IMR-90 (cell line): ENCODE results near the gene RNF224. TPM values are rescaled to one million over a fixed set of nuclear protein-coding genes. Genes with fewer than 3 reads are reported as not detected.

Experiments
- ATAC-seq: fragments of 200-7000 bp; cut with Tn5 transposase; 2 replicates; pipeline ENCODE4 v1.9.1; 2020; ENCODE audit warnings: low read depth, mild to moderate bottlenecking, moderate library complexity
- BruUV-seq: library from RNA; stranded (reverse); fragments of 400-500 nt; replicated peaks from 2 replicates; lab custom pipeline; 2021; lab: Mats Ljungman, UMichigan
- CTCF ChIA-PET: fragments of 300-600 bp; formaldehyde crosslinking; extraction: SDS; loops from one replicate; lab custom pipeline; 2021; ENCODE audit warnings: antibody characterized with exemption; lab: Yijun Ruan, JAX
- POLR2A ChIA-PET: fragments of 300-600 bp; sonication (Branson Sonifier 250); formaldehyde crosslinking; loops from one replicate; lab custom pipeline; 2022; ENCODE audit warnings: antibody characterized with exemption; ENCODE audit not compliant: unreplicated experiment; lab: Charles Lee
- DNase-seq: peaks from one replicate; pipeline ENCODE4 v3.0.0; 2013
- H2AFZ ChIP-seq: replicated peaks from 2 replicates; pipeline ENCODE3; 2013; ENCODE audit warnings: low read length, mild to moderate bottlenecking; ENCODE audit not compliant: poor library complexity
- H2AK5ac ChIP-seq: 2 replicates; pipeline ENCODE4 v1.6.1; 2013; ENCODE audit warnings: low read depth, low read length, inconsistent platforms
- H2AK9ac ChIP-seq: replicated peaks from 2 replicates; pipeline ENCODE3; 2013; ENCODE audit warnings: mild to moderate bottlenecking, low read depth, low read length, moderate library complexity; ENCODE audit not compliant: poor library complexity
- H2BK120ac ChIP-seq: 2 replicates; pipeline ENCODE4 v1.6.1; 2013; ENCODE audit warnings: low read depth, low read length, inconsistent platforms
- H2BK15ac ChIP-seq: 3 replicates; pipeline ENCODE4 v1.6.1; 2013; ENCODE audit warnings: low read depth, low read length, inconsistent platforms
- H2BK20ac ChIP-seq: 2 replicates; pipeline ENCODE4 v1.6.1; 2013; ENCODE audit warnings: low read depth, mild to moderate bottlenecking, inconsistent platforms, low read length, moderate library complexity
- H2BK5ac ChIP-seq: 2 replicates; pipeline ENCODE4 v1.6.1; 2013; ENCODE audit warnings: mild to moderate bottlenecking, low read depth, low read length, inconsistent platforms; ENCODE audit not compliant: poor library complexity, severe bottlenecking
- H3K14ac ChIP-seq: replicated peaks from 2 replicates; pipeline ENCODE4 v1.6.1; 2013; ENCODE audit warnings: low read depth, low read length, inconsistent platforms
- H3K18ac ChIP-seq: 2 replicates; pipeline ENCODE4 v1.6.1; 2013; ENCODE audit warnings: low read depth, low read length, control low read depth
- H3K23ac ChIP-seq: 2 replicates; pipeline ENCODE4 v1.6.1; 2013; ENCODE audit warnings: low read depth, low read length, inconsistent platforms
- H3K27ac ChIP-seq: 2 replicates; pipeline ENCODE4 v1.5.1; 2013; ENCODE audit warnings: mild to moderate bottlenecking, control low read depth, low read length; ENCODE audit not compliant: insufficient read depth
- H3K27me3 ChIP-seq: 2 replicates; pipeline ENCODE4 v1.6.1; 2013; ENCODE audit warnings: low read length; ENCODE audit not compliant: control insufficient read depth, insufficient read depth
- H3K36me3 ChIP-seq: 2 replicates; pipeline ENCODE4 v1.6.1; 2013; ENCODE audit warnings: low read length, mixed read lengths; ENCODE audit not compliant: control insufficient read depth, insufficient read depth
- H3K4ac ChIP-seq: 2 replicates; pipeline ENCODE4 v1.6.1; 2013; ENCODE audit warnings: low read depth, low read length, inconsistent platforms
- H3K4me1 ChIP-seq: 2 replicates; pipeline ENCODE4 v1.6.1; 2013; ENCODE audit warnings: low read length, mixed read lengths; ENCODE audit not compliant: control insufficient read depth, insufficient read depth
- H3K4me2 ChIP-seq: 2 replicates; pipeline ENCODE4 v1.6.1; 2013; ENCODE audit warnings: low read depth, mild to moderate bottlenecking, control low read depth, low read length, moderate library complexity
- H3K4me3 ChIP-seq: 2 replicates; pipeline ENCODE4 v1.5.1; 2013; ENCODE audit warnings: low read depth, mild to moderate bottlenecking, control low read depth, low read length, moderate library complexity; ENCODE audit not compliant: insufficient read depth
- H3K56ac ChIP-seq: 2 replicates; pipeline ENCODE4 v1.6.1; 2013; ENCODE audit warnings: low read length, inconsistent platforms; ENCODE audit not compliant: insufficient read depth; ENCODE audit errors: extremely low read depth
- H3K79me1 ChIP-seq, 2 experiments: 2 replicates each; pipeline ENCODE4 v1.6.1; 2013; ENCODE audit warnings: low read length in 2 of 2, inconsistent platforms in 1 of 2, low read depth in 1 of 2
- H3K9ac ChIP-seq: 2 replicates; pipeline ENCODE4 v1.6.1; 2013; ENCODE audit warnings: low read depth, low read length, control low read depth
- H3K9me1 ChIP-seq: 2 replicates; pipeline ENCODE4 v1.6.1; 2013; ENCODE audit warnings: low read length, inconsistent platforms; ENCODE audit not compliant: insufficient read depth
- H3K9me3 ChIP-seq: 2 replicates; pipeline ENCODE4 v1.6.1; 2013; ENCODE audit warnings: low read length; ENCODE audit not compliant: control insufficient read depth, insufficient read depth
- H4K20me1 ChIP-seq: 2 replicates; pipeline ENCODE4 v1.6.1; 2013; ENCODE audit warnings: low read length, inconsistent platforms; ENCODE audit not compliant: insufficient read depth
- H4K5ac ChIP-seq: 2 replicates; pipeline ENCODE4 v1.6.1; 2013; ENCODE audit warnings: mild to moderate bottlenecking, low read depth, low read length, control low read depth
- H4K8ac ChIP-seq, 2 experiments: 2 replicates each; pipeline ENCODE4 v1.6.1; 2013; ENCODE audit warnings: low read depth in 2 of 2, low read length in 2 of 2, control low read depth in 1 of 2, inconsistent platforms in 1 of 2
- H4K91ac ChIP-seq: 2 replicates; pipeline ENCODE4 v1.6.1; 2013; ENCODE audit warnings: low read depth, low read length, inconsistent platforms; ENCODE audit not compliant: insufficient read depth
- BHLHE40 ChIP-seq: fragments of 150-350 bp; IDR thresholded peaks from 2 replicates; pipeline ENCODE4 v1.6.1; 2016; ENCODE audit warnings: mild to moderate bottlenecking, low read depth, low read length
- CHD1 ChIP-seq: IDR thresholded peaks from 2 replicates; pipeline ENCODE4 v1.6.1; 2012; ENCODE audit warnings: low read depth, low read length, improper control_type of control experiment
- FOS ChIP-seq: fragments of 150-350 bp; IDR thresholded peaks from 2 replicates; pipeline ENCODE4 v1.6.1; 2016; ENCODE audit warnings: low read depth, low read length
- MAZ ChIP-seq: IDR thresholded peaks from 2 replicates; pipeline ENCODE4 v1.6.1; 2012; ENCODE audit warnings: low read depth, mild to moderate bottlenecking, low read length, improper control_type of control experiment, moderate library complexity, borderline replicate concordance
- RCOR1 ChIP-seq: IDR thresholded peaks from 2 replicates; pipeline ENCODE4 v1.6.1; 2012; ENCODE audit warnings: mild to moderate bottlenecking, low read length, improper control_type of control experiment; ENCODE audit not compliant: insufficient replicate concordance
- WGBS, 2 experiments: methylation state at CpG; one replicate each; pipeline versions ENCODE4 v1.1.5 to v1.1.7; 2013; ENCODE audit warnings: missing lambda C conversion rate in 2 of 2; ENCODE audit not compliant: insufficient read length in 1 of 2; ENCODE audit errors: extremely low coverage in 2 of 2; 5-methylcytosine and 5-hydroxymethylcytosine counted together
- dilution Hi-C: fragments of 300-500 bp; cut with HindIII; formaldehyde crosslinking; loops from one replicate; pipeline ENCODE4 v1.14.3; 2018; ENCODE audit warnings: low sequenced_read_pairs; ENCODE audit not compliant: unreplicated experiment
- in situ Hi-C: fragments of 300-500 bp; cut with MboI; formaldehyde crosslinking; loops from 3 replicates; pipeline ENCODE4 v1.14.3; 2019; ENCODE audit warnings: low sequenced_read_pairs, inconsistent platforms, mixed read lengths
- intact Hi-C: fragments of 100-400 bp; cut with micrococcal nuclease; formaldehyde crosslinking; loops from 2 replicates; pipeline ENCODE4 v1.10.0; 2022
- polyA plus RNA-seq, 3 experiments: library from polyadenylated mRNA; depleted of rRNA; stranded (reverse); fragments of >200 nt; gene quantifications; 2 replicates each; pipeline ENCODE4 v1.2.3, GENCODE V29; 2012; ENCODE audit warnings: low replicate concordance in 1 of 3
- total RNA-seq: library from RNA; depleted of rRNA; stranded (reverse); fragments of >200 nt; gene quantifications from 2 replicates; pipeline ENCODE4 v1.2.3, GENCODE V29; 2012

RNF224 gene
- total and polyA plus RNA-seq, 2 of the 4 experiments (the other 2 are of a cell fraction) = not detected

DNA sequence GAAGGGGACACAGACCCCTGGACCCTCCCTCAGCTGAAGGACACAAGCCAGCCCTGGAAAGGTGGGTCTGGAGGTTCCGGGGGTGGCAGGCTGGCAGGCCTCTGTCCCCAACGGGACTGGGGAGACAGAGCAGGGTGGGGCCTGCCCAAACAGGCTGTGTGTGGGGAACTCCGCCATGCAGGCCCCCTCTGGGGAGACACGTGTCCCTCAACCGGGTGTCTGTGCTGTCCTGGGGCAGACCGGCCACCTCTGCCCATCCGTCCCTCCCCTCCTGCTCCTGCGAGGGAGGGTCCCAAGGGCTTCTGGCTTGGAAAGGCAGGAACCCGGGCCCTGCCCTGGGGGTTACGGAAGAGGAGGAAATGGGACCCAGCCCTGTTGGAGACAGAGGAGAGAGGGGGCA, 4.8 kb downstream of the RNF224 start (continued):
- TF ChIP-seq MAZ = no peak
- TF ChIP-seq FOS = no peak
- no peak for TF ChIP-seq BHLHE40

DNA sequence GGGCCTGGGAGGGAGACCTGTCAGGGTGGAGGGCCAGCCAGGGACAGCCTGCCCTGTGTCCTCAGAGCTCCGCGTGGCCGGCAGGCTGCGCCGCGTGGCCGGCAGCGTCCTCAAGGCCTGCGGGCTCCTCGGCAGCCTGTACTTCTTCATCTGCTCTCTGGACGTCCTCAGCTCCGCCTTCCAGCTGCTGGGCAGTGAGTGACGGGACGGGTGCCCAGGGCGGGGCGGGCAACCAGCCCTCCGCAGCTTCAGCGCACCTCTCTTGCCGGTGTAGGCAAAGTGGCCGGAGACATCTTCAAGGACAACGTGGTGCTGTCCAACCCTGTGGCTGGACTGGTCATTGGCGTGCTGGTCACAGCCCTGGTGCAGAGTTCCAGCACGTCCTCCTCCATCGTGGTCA, 5.2 kb downstream of the RNF224 start:
- Histone ChIP-seq H2AK5ac (no peak overlapping the region), H3K27me3 (peaks cover 1% of the 10 kb centered on the region; the same call in 1 of the 2 replicates), H3K4me1 (peaks cover 2% of the 10 kb centered on the region; the same call in 1 of the 2 replicates), H3K27ac (no peak overlapping the region), H2BK15ac (no peak overlapping the region), H3K4me2 (no peak overlapping the region), H4K20me1 (peaks cover 3% of the 10 kb centered on the region; the same call in 1 of the 2 replicates), H2BK5ac (no peak overlapping the region), H2AK9ac (no peak overlapping the region), H2BK120ac (no peak overlapping the region), H3K9ac (no peak overlapping the region), H3K4ac (no peak overlapping the region), H4K8ac (no peak overlapping the region), H3K18ac (no peak overlapping the region), H2AFZ (no peak overlapping the region), H4K91ac (no peak overlapping the region), H4K5ac (no peak overlapping the region), H3K36me3 (no peaks in the 10 kb centered on the region), H3K4me3 (no peak overlapping the region), H3K9me3 (no peaks in the 10 kb centered on the region), H3K23ac (no peak overlapping the region), H3K14ac (no peak overlapping the region), H3K9me1 (no peaks in the 10 kb centered on the region), H2BK20ac (no peak overlapping the region), H3K56ac (no peak overlapping the region), H3K79me1 (peaks cover 2 to 10% of the 10 kb centered on the region in 2 experiments; a peak in 2 of 4 replicates)
- dilution Hi-C loops (no loop called here), in situ Hi-C loops (no loop called here), intact Hi-C loops (no loop called here)
- BruUV-seq = no TSS peak
- CTCF ChIA-PET = no interaction called here
- no peak for TF ChIP-seq RCOR1
- TF ChIP-seq CHD1 = no peak
- DNase-seq (no peak), ATAC-seq (no peak)
- POLR2A ChIA-PET = no interaction called here
- 78% methylated on average over 20 of the region's 24 CpGs; no CpG with 5 or more reads in 1 of the 2 experiments for WGBS, 2 experiments
